ENCODE data around the gene NEK6.

DNA sequence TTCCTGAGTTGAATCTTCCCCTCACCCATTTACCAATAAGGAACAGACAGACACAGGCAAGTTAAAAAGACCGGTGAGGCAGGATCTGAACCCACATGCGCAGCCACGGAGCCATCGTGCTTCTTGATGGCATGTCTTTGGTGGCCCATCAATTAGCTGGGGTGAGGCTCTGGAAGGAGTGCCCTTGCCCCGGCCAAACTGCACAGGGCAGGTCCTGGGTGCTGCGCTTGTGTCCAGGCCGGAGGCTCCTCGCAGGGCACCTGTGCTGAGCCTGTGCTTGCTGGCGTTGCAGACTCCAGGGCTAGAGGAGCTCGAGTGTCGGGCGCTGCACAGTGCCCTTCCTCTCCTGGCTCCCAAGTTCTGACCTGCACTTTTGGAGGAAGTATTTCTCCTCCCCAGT, 91.1 kb downstream of the NEK6 start:
- TF ChIP-seq CTCF (IDR thresholded peaks at IDR 0.05), result no peak
- no peak for TF ChIP-seq RAD21 (conservative IDR thresholded peaks at IDR 0.05 in 1 of 2, IDR thresholded peaks at IDR 0.05 in 1 of 2)
- TF ChIP-seq USF2 (IDR thresholded peaks at IDR 0.05), result no peak
- no peak for TF ChIP-seq MAX (IDR thresholded peaks at IDR 0.05)
- TF ChIP-seq HOXA7 (CRISPR knock-in tag; IDR thresholded peaks at IDR 0.05), result no peak
